ENCODE results near the gene COMT.

DNA sequence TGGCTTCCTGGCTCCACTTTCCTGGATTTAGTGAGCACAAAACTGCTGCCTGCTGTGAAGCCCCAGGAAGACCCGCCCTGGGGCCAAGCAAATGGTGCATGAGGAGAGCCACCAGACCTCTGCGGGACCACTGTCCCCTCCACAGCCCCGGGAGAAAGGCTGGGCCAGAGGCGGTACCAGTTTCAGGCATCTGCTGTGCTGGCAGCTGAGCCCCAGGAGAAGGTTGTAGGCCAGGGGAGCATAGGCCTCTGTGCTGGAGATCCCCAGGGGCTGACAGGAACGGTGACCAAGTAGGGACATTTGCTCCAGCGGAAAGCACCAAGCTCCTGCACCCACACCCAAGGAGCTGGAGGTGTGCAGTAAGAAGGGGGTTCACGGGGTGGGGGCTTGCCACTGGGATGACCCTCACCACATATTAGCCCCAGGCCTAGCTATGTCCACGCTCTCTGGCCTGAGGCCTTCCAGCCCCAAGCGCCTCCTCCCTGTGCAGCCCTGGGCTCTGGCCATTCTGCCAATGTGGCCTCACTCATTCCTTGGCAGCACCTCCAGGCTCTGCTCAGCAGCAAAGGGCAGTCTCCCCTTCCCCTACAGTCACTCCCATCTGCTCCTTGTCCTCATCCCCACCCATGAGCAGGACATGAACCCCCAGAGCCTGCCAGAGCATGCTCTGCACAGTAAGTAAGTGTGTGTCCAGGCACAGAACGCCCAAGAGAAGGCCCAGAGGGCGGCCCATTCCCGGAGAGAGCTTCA lies 24.0 kb upstream of the COMT start:
- TF ChIP-seq, protein P1, sequence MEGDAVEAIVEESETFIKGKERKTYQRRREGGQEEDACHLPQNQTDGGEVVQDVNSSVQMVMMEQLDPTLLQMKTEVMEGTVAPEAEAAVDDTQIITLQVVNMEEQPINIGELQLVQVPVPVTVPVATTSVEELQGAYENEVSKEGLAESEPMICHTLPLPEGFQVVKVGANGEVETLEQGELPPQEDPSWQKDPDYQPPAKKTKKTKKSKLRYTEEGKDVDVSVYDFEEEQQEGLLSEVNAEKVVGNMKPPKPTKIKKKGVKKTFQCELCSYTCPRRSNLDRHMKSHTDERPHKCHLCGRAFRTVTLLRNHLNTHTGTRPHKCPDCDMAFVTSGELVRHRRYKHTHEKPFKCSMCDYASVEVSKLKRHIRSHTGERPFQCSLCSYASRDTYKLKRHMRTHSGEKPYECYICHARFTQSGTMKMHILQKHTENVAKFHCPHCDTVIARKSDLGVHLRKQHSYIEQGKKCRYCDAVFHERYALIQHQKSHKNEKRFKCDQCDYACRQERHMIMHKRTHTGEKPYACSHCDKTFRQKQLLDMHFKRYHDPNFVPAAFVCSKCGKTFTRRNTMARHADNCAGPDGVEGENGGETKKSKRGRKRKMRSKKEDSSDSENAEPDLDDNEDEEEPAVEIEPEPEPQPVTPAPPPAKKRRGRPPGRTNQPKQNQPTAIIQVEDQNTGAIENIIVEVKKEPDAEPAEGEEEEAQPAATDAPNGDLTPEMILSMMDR (IDR thresholded peaks at IDR 0.05): no peak
- no peak for TF ChIP-seq EP300 (IDR thresholded peaks at IDR 0.05; ENCODE audit: low read depth)

Data from transverse colon (tissue), 3 donors.